ENCODE data around the gene PTGR2.
"Not testable (repeated sequence)": the region's sequence is repeated elsewhere in the genome, so short reads cannot be mapped to it uniquely, and the experiment has no call there.

The PTGR2 gene

DNA sequence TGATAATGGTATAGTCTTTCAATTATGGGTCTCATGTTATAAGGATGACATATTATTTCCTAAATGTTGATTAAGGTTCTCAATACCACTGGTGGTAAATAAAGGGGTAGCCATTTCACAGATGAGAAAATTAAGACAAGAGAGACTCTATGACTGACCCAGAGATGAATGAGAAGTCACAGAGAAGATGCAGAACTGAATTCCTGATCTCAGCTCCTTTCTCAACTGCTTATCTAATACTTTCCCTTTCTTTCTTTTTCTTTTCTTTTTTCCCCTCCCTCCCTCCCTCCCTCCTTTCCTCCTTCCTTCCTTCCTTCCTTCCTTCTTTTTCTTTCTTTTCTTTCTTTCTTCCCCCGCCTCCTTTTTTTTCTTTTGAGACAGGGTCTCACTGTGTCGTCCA is 8.3 kb upstream of the PTGR2 start:
- H3K4me1 Mint-ChIP-seq, result no peaks in the 10 kb centered on the region
- H3K27me3 Mint-ChIP-seq, result peaks cover 20% of the 10 kb centered on the region
- no peaks in the 10 kb centered on the region for H3K36me3 Mint-ChIP-seq
- no peak overlapping the region for H3K27ac Mint-ChIP-seq
- no peak overlapping the region for H3K4me3 Mint-ChIP-seq
- DNase-seq, result no peak
- H3K9me3 Mint-ChIP-seq, result no peaks in the 10 kb centered on the region
- CTCF ChIA-PET, result interaction anchor here (1.4 kb wide), 1 partner anchor 115 kb away, joined by 3 read pairs; no protein-coding TSS in a partner anchor

- H3K4me3 Mint-ChIP-seq, result no peak overlapping the region
- CTCF ChIA-PET, result no interaction called here
- no peak for DNase-seq
- H3K9me3 Mint-ChIP-seq, result no peaks in the 10 kb centered on the region
- H3K36me3 Mint-ChIP-seq, result no peaks in the 10 kb centered on the region
- H3K4me1 Mint-ChIP-seq, result peaks cover 10% of the 10 kb centered on the region
- no peak overlapping the region for H3K27ac Mint-ChIP-seq
- peaks cover 31% of the 10 kb centered on the region for H3K27me3 Mint-ChIP-seq
These were observed 4.7 kb upstream of the PTGR2 start for GRCh38 chr14:73846947-73847346.

DNA sequence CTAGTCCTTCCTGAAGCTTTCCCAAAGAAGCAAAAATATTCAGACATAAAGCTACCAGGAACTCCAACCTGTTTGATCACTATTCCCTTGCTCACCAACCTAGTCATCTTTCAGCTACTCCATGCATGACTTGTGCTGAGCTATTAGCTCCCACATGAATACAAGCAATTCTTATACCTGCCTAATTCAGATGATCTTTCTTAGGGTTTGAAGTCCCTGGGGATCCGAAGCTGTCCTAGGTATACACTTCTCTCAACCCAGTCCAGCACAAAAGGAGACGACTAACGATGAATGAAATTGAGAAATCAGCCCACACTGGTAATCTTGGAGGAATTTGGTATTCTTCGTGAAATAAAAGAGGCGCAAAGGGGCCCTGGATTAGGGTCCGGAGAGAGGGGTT is 631 bp upstream of the PTGR2 start:
- peak overlapping the region; percentile 35 for H3K27ac Mint-ChIP-seq
- peaks cover 24% of the 10 kb centered on the region for H3K4me1 Mint-ChIP-seq
- CTCF ChIA-PET, result interaction anchor here (0.8 to 1.9 kb wide), 5 partner anchors 16 to 96 kb away, joined by 3 to 5 read pairs (median 3); no protein-coding TSS in a partner anchor
- H3K4me3 Mint-ChIP-seq, result peak overlapping the region; percentile 83
- no peaks in the 10 kb centered on the region for H3K9me3 Mint-ChIP-seq
- peaks cover 24% of the 10 kb centered on the region for H3K27me3 Mint-ChIP-seq
- DNase-seq, result no peak
- peaks cover 3% of the 10 kb centered on the region for H3K36me3 Mint-ChIP-seq

DNA sequence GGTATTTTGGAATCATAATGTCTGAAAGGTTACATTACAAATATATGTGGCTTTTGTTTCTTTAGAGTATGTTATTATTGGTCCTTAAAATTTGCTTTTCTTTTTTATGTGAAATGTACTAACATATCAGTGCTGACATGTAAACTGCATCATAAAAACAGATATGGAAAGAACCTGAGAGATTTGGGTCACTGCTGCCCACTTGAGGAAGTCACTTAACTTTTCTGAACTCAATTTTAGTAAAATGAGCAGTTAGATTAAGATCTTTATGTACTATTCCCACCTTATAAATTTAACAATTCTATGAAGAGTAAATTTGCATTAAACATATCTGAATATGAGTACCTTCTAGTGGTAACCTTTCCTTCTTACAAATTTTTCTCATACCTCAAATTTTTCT is 7.5 kb downstream of the PTGR2 start:
- Mint-ChIP-seq H3K9me3 (no peaks in the 10 kb centered on the region), H3K4me1 (no peaks in the 10 kb centered on the region), H3K36me3 (no peaks in the 10 kb centered on the region), H3K4me3 (no peak overlapping the region), H3K27ac (no peak overlapping the region), H3K27me3 (no peaks in the 10 kb centered on the region)
- no peak for DNase-seq
- CTCF ChIA-PET, result no interaction called here

- CTCF ChIA-PET, result no interaction called here
- Mint-ChIP-seq H3K27me3 (no peaks in the 10 kb centered on the region), H3K4me3 (no peak overlapping the region), H3K4me1 (no peaks in the 10 kb centered on the region), H3K9me3 (no peaks in the 10 kb centered on the region), H3K36me3 (no peaks in the 10 kb centered on the region), H3K27ac (no peak overlapping the region)
- DNase-seq, result no peak
These were observed 9.4 kb downstream of the PTGR2 start for GRCh38 chr14:73861073-73861472.

DNA sequence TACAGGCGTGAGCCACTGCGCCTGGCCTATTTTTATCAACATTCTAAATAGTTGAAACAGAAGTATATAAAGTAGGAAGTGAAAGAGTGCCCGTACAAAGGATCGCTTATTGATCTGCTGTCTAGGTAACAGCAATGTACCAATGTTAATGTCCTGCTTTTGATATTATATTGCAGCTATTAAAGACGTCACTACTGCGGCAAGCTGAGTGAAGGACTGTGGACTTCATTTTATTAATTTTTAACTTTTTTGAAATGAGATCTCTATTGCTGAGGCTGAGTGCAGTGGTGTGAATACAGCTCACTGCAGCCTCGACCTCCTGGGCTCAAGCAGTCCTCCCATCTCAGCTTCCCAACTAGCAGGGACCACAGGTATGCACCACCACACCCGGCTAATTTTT is 10.8 kb downstream of the PTGR2 start:
- Mint-ChIP-seq H3K9me3 (no peaks in the 10 kb centered on the region), H3K27me3 (no peaks in the 10 kb centered on the region), H3K4me3 (no peak overlapping the region), H3K4me1 (no peaks in the 10 kb centered on the region), H3K36me3 (no peaks in the 10 kb centered on the region), H3K27ac (no peak overlapping the region)
- no peak for DNase-seq
- CTCF ChIA-PET, result no interaction called here

DNA sequence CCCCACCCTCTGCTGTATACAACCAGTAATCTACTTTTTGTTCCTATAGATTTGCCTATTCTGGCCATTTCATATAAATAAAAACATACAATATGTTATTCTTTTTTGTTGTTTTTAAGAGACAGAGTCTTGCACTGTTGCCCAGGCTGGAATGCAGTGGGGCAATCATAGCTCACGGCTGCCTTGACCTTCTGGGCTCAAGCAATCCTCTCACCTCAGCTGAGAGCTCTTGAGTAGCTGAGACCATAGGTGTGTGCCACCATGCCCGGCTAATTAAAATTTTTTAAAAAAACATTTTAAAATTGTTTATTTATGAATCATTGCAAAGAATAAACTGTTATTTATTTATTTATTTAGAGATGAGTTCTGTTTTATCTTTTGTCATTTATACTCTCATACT is 11.6 kb downstream of the PTGR2 start:
- CTCF ChIA-PET, result no interaction called here
- no peaks in the 10 kb centered on the region for H3K4me1 Mint-ChIP-seq
- DNase-seq, result no peak
- no peak overlapping the region for H3K27ac Mint-ChIP-seq
- H3K27me3 Mint-ChIP-seq, result no peaks in the 10 kb centered on the region
- no peaks in the 10 kb centered on the region for H3K9me3 Mint-ChIP-seq
- H3K36me3 Mint-ChIP-seq, result no peaks in the 10 kb centered on the region
- no peak overlapping the region for H3K4me3 Mint-ChIP-seq

DNA sequence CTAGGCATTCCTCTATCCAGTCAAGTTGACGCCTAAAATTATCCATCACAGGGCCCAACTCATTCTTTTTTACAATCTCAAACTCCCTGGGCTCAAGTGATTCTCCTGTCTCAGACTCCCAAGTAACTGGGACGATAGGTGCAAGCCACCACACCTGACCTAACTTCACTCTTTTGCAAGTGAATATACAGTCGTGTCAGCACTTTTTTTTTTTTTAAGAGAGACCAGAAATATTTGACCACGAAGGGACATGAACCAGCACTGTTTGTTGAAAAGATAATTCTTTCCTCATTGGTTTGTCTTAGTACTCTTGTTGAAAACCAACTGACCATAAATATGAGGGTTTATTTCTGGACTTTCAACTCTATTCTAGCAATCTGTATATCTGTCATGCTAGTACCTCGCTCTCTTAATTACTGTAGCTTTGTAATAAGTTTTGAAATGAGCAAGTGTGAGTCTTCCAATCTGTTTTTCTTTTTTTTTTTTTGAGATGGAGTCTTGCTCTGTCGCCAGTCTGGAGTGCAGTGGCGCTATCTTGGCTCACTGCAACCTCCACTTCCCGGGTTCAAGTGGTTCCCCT is 14.0 kb downstream of the PTGR2 start:
- CTCF ChIA-PET, result interaction anchor here (0.6 to 0.9 kb wide), 2 partner anchors 37 to 166 kb away, joined by 3 to 4 read pairs; no protein-coding TSS in a partner anchor
- no peak for DNase-seq
- H3K4me3 Mint-ChIP-seq, result no peak overlapping the region
- H3K9me3 Mint-ChIP-seq, result no peaks in the 10 kb centered on the region
- H3K27me3 Mint-ChIP-seq, result no peaks in the 10 kb centered on the region
- H3K36me3 Mint-ChIP-seq, result no peaks in the 10 kb centered on the region
- H3K4me1 Mint-ChIP-seq, result no peaks in the 10 kb centered on the region
- no peak overlapping the region for H3K27ac Mint-ChIP-seq

DNA sequence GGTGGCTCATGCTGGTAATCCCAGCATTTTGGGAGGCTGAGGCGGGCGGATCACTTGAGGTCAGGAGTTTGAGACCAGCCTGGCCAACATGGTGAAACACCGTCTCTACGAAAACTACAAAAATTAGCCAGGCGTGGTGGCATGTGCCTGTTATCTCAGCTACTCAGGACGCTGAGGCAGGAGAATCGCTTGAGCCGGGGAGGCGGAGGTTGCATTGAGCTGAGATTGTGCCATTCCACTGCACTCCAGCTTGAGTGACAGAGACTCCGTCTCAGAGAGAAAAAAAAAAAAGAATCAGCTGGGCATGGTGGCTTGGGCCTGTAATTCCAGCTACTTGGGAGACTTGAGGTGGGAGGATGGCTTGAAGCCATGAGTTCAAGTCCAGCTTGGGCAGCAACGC is 18.1 kb downstream of the PTGR2 start:
- H3K27me3 Mint-ChIP-seq, H3K4me1 Mint-ChIP-seq, H3K27ac Mint-ChIP-seq, H3K9me3 Mint-ChIP-seq, DNase-seq, H3K4me3 Mint-ChIP-seq, H3K36me3 Mint-ChIP-seq: not testable (repeated sequence)
- CTCF ChIA-PET, result interaction anchor here (0.6 to 0.7 kb wide), 2 partner anchors 329 to 424 kb away, joined by 3 to 4 read pairs; no protein-coding TSS in a partner anchor

GRCh38 chr14:73870525-73871235 is 19.0 kb downstream of the PTGR2 start:
- no peak overlapping the region for H3K27ac Mint-ChIP-seq
- no peak for DNase-seq
- no peaks in the 10 kb centered on the region for H3K9me3 Mint-ChIP-seq
- no peak overlapping the region for H3K4me3 Mint-ChIP-seq
- no peaks in the 10 kb centered on the region for H3K27me3 Mint-ChIP-seq
- no peaks in the 10 kb centered on the region for H3K4me1 Mint-ChIP-seq
- no peaks in the 10 kb centered on the region for H3K36me3 Mint-ChIP-seq
- CTCF ChIA-PET, result interaction anchor here (0.8 kb wide), 1 partner anchor 142 kb away, joined by 3 read pairs; no protein-coding TSS in a partner anchor

DNA sequence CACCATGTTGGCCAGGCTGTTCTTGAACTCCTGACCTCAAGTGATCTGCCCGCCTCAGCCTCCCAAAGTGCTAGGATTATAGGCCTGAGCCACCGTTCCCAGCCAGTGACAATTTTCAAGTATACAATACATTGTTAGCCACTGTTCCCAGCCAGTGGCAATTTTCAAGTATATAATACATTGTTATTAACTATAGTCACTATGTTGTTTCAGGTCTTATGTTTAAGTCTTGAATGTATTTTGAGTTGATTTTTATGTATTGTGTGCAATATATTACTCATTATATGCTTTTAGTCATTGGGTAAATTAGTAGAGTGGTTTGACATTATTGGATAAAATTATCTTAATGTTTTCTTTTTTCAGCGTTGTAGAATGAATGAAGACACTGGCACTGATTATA is 22.0 kb downstream of the PTGR2 start:
- no peak for DNase-seq
- CTCF ChIA-PET, result no interaction called here

DNA sequence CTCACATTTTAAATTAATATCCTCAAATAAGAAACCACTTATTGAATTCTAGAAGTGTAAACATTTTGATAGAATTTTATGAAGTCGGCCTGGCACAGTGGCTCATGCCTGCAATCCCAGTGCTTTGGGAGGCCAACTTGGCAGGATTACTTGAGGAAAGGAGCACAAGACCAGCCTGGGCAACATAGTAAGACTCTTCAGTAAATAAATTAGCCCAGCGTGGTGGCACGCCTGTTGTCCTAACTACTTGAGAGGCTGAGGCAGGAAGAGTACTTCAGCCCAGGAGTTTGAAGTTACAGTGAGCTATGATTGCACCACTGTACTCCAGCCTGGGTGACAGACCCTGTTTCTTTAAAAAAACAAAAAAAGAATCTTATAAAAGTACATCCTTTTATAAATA is 26.2 kb downstream of the PTGR2 start:
- Mint-ChIP-seq H3K36me3 (no peaks in the 10 kb centered on the region), H3K27ac (no peak overlapping the region), H3K4me1 (peaks cover 6% of the 10 kb centered on the region), H3K4me3 (no peak overlapping the region), H3K9me3 (no peaks in the 10 kb centered on the region), H3K27me3 (no peaks in the 10 kb centered on the region)
- no peak for DNase-seq
- CTCF ChIA-PET, result no interaction called here

More for the DNA sequence above, 22.0 kb downstream of the PTGR2 start:
- Mint-ChIP-seq H3K4me3 (no peak overlapping the region), H3K27ac (no peak overlapping the region), H3K9me3 (no peaks in the 10 kb centered on the region), H3K36me3 (no peaks in the 10 kb centered on the region), H3K4me1 (no peaks in the 10 kb centered on the region), H3K27me3 (no peaks in the 10 kb centered on the region)

DNA sequence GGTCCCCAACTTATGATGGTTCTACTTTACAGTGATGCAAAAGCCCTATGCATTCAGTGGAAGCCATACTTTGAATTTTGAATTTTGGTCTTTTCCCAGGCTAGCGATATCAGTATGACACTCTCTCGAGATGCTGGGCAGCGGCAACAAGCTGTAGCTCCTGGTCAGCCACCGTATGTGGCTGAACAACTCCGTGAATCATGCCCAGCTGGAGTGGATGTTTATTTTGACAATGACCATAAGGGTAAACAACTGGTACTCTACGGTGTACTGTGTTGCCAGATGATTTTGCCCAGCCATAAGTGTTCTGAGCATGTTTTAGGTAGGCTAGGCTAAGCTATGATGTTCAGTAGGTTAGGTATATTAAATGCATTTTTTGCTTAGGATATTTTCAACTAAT is 26.8 kb downstream of the PTGR2 start:
- no peaks in the 10 kb centered on the region for H3K27me3 Mint-ChIP-seq
- H3K36me3 Mint-ChIP-seq, result no peaks in the 10 kb centered on the region
- peaks cover 6% of the 10 kb centered on the region for H3K4me1 Mint-ChIP-seq
- DNase-seq, result no peak
- no peak overlapping the region for H3K4me3 Mint-ChIP-seq
- CTCF ChIA-PET, result no interaction called here
- H3K9me3 Mint-ChIP-seq, result no peaks in the 10 kb centered on the region
- no peak overlapping the region for H3K27ac Mint-ChIP-seq

GRCh38 chr14:73879027-73879426 is 27.4 kb downstream of the PTGR2 start:
- DNase-seq, result no peak
- Mint-ChIP-seq H3K27ac (no peak overlapping the region), H3K9me3 (no peaks in the 10 kb centered on the region), H3K27me3 (no peaks in the 10 kb centered on the region), H3K36me3 (no peaks in the 10 kb centered on the region), H3K4me1 (peaks cover 6% of the 10 kb centered on the region), H3K4me3 (no peak overlapping the region)
- CTCF ChIA-PET, result no interaction called here

GRCh38 chr14:73884438-73885190 is 33.0 kb downstream of the PTGR2 start:
- Mint-ChIP-seq H3K4me1 (peaks cover 48% of the 10 kb centered on the region), H3K36me3 (peaks cover 8% of the 10 kb centered on the region), H3K4me3 (peak overlapping the region; percentile 98), H3K27me3 (no peaks in the 10 kb centered on the region), H3K9me3 (no peaks in the 10 kb centered on the region), H3K27ac (peak overlapping the region; percentile 97)
- CTCF ChIA-PET, result no interaction called here
- no peak for DNase-seq
